HG03439 (cell line): ENCODE results near the gene COPS3.

ENCODE experiments used
- ATAC-seq: cut with Tn5 transposase; IDR thresholded peaks from one replicate; pipeline ENCODE4 v1.9.1; 2021; ENCODE audit warnings: mild to moderate bottlenecking, moderate library complexity; ENCODE audit not compliant: unreplicated experiment

The COPS3 gene

DNA sequence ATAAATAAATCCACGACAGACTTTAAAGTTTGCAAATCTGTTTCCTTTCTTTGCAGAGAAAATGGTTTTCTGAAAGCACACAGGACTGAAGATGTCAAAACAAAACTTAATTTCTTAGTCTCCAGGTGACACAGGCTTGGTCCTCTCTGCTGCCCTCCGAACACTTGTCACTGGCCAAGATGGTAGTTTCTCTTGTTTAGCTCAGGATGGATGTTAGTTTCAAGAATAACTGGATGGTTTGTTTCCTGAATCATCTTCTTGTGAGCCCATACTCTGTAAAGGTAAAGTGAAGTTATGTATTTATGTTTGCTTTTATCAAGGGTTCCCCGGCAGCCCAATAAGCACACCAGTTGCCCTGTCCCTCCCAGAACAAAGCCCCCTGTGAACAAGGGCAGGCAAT, 34.2 kb downstream of the COPS3 start:
- ATAC-seq = no peak

DNA sequence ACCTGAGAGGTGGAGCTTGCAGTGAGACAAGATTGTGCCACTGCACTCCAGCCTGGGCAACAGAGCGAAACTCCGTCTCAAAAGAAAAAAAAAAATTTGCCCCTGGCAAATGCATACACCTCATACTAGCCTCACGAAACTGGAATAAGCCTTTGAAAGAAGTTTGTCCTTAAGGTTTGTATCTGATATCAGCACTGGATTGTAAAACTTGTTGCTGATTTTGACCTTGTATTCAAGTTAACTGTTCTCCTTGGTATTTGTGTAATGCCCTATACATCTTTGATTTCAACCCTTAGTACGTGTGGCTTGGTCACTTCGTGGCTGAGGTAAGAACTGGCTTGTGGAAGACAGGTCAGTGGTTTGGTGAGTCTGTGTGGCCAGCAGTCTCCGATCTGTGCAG, 37.9 kb downstream of the COPS3 start:
- ATAC-seq = no peak

GRCh38 chr17:17242246-17242645, 38.8 kb downstream of the COPS3 start:
- no peak for ATAC-seq

DNA sequence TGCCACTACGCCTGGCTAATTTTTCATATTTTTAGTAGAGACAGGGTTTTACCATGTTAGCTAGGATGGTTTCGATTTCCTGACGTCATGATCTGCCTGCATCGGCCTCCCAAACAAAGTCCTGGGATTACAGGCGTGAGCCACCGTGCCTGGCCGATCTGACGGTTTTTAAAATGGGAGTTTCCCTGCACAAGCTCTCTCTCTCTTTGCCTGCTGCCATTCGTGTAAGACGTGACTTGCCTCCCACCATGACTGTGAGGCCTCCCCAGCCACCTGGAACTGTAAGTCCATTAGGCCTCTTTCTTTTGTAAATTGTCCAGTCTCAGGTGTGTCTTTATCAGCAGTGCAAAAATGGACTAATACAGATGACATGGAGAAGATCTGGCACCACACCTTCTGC, 39.4 kb downstream of the COPS3 start:
- ATAC-seq = no peak

DNA sequence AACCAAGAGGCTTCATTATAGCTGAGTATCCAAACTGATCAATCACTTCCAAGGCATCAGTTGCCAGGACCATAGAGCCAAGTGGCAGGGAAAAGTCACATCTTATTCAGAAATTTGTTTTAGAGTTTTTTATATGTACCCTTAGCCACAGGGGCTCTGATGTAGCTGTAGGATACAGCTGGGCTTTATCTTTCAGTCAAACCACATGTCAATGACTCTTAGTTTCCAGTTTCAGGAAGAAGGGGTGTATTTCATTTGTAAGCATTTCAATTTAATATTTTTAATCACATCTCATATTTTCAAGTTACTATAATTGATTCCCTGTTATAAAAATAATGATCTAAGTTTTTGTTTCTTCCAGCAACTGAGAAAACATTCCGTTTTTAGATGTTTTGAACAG, 41.2 kb downstream of the COPS3 start:
- no peak for ATAC-seq

DNA sequence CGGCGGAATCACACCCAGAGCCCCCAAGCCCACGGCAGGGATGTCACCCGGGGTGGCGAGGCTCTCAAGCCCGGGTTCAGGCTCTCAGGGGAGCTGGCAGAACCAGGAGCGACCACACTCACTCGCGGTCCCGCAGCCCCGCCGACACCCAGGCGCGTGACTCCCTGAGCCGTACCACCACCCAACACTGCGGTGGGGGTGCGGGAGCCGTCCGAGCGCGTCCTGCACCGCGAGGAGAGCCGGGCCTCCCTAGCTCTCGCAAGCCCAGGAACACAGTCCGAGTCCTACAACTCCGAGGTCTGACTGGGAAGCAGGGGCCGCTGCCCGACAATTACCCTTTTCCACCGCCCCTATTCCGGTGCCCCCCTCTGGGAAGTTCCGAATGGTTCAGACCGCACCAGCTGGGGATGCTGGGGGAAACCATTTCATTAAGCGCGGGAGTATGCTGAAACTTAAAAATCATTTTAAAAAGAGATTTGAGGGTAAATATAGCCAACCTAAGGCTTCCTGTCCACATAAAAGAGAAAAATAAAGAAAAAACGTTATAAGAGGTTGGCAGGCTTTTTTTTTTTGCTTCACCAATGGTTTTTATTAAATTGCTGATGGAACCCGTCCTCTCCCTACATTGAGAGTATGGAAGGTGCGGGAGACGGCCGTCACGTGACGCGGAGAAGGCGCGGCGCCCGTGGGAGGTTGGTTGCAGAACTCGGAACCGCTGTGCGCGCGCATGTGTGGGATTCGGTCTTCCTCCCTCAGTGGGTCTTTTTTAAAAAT, 43.8 kb downstream of the COPS3 start, which contains the start of gene FLCN:
FLCN (minus strand) TSS at position 143 of the 774 bp plus-strand sequence. CDS start 9,031 bp downstream, outside the sequence.
- peak; percentile 85 for ATAC-seq

DNA sequence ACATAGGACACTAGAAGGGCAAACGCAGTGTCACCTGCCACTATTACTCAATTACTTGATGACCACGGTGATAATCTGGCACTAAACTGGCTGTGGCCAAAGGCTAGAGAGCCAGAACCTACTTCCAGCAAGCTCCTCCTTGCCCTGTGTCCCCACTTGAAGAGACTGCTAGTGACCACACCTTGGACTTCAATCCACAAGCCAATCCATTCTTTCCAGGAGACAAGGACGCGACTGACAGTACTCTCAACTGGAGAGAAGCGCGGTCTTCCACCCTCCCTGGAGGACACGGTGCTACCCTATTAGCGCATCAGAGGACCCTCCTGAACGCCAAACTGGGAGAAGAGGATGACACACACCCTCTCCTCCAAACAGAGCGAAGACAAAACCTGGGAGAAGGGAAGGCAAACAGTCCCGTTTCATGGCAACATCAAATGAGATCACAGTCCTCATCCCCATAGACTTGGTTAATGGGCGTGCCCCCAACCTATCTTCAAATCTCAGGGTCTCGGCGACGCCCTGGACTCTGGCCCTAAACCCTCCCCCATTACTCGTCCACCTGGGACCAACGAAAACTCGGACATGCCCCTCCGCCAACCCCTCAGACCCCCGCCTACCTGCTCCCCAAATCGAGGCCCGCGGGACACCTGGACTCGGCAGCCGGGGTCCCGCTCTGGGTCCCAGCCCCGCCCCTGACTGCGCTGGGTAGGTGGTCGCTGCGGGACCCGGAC, 44.6 kb downstream of the COPS3 start:
- peak; percentile 16 for ATAC-seq

- no peak for ATAC-seq
Measured at GRCh38 chr17:17235212-17236174, 45.6 kb downstream of the COPS3 start.

- ATAC-seq = no peak
Measured at GRCh38 chr17:17232303-17232621, 48.8 kb downstream of the COPS3 start.

DNA sequence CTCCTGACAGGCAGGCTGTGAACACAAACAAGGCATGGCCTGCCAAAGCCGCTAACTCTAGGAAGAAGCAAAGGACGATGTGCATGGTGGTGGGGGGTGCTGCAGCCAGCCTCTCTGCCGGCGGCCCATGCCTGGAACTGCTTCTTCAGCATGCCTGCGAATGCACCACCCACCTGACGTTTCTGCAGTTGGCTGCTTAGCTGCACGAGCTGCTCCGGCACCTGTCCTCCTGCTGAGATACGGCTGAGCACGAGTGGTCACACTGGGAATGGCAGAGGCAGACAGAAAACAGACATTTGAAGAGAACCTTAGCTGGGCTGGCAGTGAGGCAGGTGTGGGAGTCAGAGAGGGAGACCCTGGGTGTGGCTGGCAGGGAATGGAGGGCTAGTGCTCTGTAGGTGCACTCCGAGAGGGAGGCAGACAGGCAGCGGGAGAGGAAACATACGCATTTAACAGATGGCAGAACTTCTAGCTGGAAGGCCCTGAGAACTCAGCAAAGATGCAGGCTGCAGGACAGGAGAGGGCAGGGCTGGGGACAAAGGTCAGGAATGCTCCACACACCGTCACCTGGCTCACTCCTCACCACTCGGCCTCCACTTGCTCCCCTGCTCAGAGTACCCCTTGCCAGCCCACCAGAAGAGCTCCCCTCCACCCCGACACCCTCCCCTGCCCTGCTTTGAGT, 49.3 kb downstream of the COPS3 start:
- no peak for ATAC-seq

- no peak for ATAC-seq
Measured at GRCh38 chr17:17229416-17230384, 51.3 kb downstream of the COPS3 start.

GRCh38 chr17:17228521-17229279, 52.3 kb downstream of the COPS3 start:
- ATAC-seq = no peak

DNA sequence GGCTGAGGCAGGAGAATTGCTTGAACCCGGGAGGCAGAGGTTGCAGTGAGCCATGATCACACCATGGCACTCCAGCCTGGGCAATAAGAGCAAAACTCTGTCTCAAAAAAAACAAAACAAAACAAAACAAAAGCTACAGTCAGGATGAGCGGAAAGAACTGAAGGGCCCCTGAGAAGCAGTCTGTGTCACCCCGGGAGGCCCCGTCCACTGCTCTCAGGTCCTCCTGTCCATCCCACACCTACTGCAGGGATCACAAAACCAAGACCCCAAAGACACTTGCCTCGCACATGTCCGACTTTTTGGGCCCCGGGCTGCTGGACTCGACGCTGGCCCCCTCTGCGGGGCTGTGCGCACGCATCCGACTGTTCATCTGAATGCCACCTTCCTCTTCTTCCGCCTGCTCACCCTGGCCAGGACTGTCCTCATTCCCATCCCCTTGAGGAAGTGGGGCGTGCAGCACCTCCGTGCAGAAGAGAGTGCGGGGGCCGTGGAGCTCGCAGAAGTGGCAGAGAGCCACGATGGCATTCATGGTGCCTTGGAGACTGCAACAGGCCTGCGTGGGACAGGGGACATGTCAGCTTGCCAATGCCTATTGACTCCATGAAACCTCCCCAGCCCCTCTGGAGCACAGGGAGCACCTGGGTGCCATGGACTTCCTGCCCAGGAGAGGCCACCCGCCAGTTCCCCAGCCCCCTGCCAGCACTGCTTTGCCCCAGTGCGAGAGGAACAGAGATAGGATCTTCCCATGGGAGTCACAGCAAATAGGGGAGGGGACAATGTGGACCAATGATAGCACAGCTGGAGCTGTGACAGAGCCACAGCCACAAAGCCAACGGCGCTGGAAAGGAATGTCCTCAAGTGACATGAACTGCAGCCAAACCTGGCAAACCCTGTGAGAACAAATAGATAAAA, 53.2 kb downstream of the COPS3 start:
- ATAC-seq = no peak

DNA sequence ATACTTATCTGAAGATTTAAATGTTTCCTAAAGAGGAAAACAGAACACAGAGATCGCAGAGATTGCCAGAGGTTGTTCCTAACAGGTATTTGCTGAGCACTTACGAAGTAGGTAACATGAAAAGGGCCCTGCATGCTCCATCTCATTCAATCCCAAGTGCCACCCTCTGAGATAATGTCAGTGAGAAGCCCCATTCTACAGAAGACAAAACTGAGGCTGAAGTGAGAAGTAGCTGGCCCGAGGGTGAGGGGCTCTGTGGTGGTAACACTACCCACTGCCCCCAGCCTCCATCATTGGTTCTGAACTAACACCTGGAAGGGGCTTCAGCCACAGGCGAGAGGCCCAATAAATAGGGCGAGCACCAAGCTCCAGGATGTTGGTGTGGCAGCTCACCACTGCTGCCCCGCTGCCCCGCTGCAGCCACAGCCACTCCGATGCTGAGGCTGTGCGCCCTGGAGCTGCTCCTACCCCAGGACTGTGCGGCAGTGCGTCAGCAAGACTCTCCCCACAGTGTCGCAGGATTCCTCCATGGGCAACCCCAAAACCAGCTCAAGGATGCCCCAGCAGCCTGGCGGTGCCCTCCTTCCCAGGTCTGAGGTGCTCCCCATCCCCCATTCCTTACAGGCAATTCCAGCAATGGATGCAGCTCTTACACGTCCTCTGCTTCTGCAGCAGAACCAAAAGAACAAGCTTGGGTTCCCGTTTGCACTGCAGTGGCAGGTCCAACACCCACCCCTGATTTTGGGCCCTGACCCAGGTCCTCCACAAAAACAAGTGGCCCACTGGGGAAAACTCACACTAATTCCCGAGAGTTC, 54.4 kb downstream of the COPS3 start:
- no peak for ATAC-seq

- no peak for ATAC-seq
Measured at GRCh38 chr17:17225901-17226300, 55.1 kb downstream of the COPS3 start.

DNA sequence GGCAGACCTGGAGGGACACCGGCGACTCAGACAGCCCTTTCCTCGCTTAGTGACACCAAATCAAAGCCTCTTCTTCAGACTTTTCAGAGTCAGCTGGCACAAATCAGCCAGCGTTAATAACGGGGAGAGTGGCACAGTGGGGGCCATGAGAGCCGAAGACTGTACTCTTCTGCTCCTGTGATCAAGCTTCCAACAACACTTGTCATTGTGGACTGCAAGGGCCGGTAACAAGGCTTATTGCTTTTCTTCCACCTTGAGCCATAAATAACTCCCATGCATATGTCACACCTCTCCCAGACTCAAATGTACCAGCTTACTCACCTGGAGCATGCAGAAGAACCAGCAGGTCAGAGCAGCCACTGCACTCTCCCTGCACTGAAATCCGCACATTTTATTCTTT, 56.9 kb downstream of the COPS3 start:
- no peak for ATAC-seq

DNA sequence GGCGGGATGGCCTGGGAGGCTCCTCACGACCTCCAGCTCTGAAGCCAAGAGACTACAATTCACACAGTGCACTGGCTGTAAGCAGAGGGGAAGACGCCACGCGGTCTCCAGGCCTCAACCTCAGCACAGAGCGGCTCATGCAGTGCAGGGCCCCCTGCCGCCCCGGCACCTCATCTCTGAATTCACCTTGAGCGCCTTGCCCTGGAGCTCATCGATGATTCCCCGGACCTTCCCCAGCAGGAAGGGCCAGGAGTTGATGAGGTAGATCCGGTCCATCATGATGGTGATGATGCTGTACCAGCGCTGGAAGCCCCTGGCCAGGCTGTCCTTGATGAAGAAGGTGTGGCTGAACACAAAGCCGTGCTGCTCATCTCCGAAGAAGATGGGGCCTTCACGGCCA, 57.3 kb downstream of the COPS3 start:
- ATAC-seq = no peak
